Ovary (tissue), 9 donors: ENCODE data around the gene ECM1. TPM values are rescaled to one million over a fixed set of nuclear protein-coding genes. Genes with fewer than 3 reads are reported as not detected.

ENCODE experiments used
- DNase-seq, 5 donors: peaks; one replicate each; pipeline ENCODE4 v3.0.0-alpha.2; 2019 to 2020
- H3K27ac ChIP-seq, 2 donors: fragments of 200-600 bp; one replicate each; pipeline versions ENCODE4 v1.5.1 to v1.8.0; 2019 to 2022
- H3K27me3 ChIP-seq: fragments of 200-600 bp; one replicate; pipeline ENCODE4 v1.8.0; 2022
- H3K36me3 ChIP-seq: fragments of 200-600 bp; sonication (generic); one replicate; pipeline ENCODE4 v1.5.1; 2019
- H3K4me1 ChIP-seq: one replicate; pipeline ENCODE4 v1.8.1; 2013; ENCODE audit warnings: mild to moderate bottlenecking, moderate library complexity; ENCODE audit not compliant: insufficient read depth
- H3K4me3 ChIP-seq: fragments of 200-600 bp; sonication (generic); one replicate; pipeline ENCODE4 v1.5.1; 2017
- H3K9me3 ChIP-seq, 2 donors: fragments of 200-600 bp in 1 of 2; sonication (generic) in 1 of 2; one replicate each; pipeline versions ENCODE4 v1.5.1 to v1.8.1; 2013 to 2019; ENCODE audit warnings: mild to moderate bottlenecking in 1 of 2, moderate library complexity in 1 of 2
- EP300 ChIP-seq: sonication (generic); formaldehyde crosslinking; IDR thresholded peaks from one replicate; pipeline ENCODE4 v1.6.1; 2017; ENCODE audit warnings: antibody characterized with exemption
- POLR2A ChIP-seq: fragments of 450-650 bp; IDR thresholded peaks from one replicate; pipeline ENCODE4 v1.6.1; 2017; ENCODE audit warnings: antibody characterized with exemption, mild to moderate bottlenecking, moderate library complexity
- WGBS, 3 donors: extraction: QIAGEN DNeasy Blood & Tissue Kit in 1 of 3; methylation state at CpG; one replicate each; pipeline versions ENCODE4 v1.1.5 to v1.1.7; 2013 to 2017; 5-methylcytosine and 5-hydroxymethylcytosine counted together
- intact Hi-C, 4 donors: fragments of 100-400 bp; cut with DNase I; formaldehyde crosslinking; loops; one replicate each; pipeline versions ENCODE4 v1.11.0 to v1.15.1; 2022 to 2023
- polyA plus RNA-seq, 2 donors: library from polyadenylated mRNA; stranded (reverse); fragments of 200-250 nt in 1 of 2; fragments of 350-450 nt in 1 of 2; fragmentation: Illumina TruSeq in 1 of 2; extraction: RNeasy Lipid Tissue Mini Kit (QIAGEN cat#74804) in 1 of 2; gene quantifications; one replicate each; pipeline ENCODE4 v1.2.3, GENCODE V29; 2013 to 2014
- total RNA-seq, 7 donors: library from RNA; depleted of rRNA in 2 of 7; stranded (reverse); fragments of >200 nt in 2 of 7; fragmentation: NEBNext Ultra II Directional in 3 of 7; extraction: Animal tissue kit (Norgen Biotek cat#: 25700) in 3 of 7; gene quantifications; one replicate each; pipeline versions ENCODE4 v1.1.0 to v1.2.4, GENCODE V29; 2016 to 2023
- TF ChIP-seq, protein P1 (sequence below), 3 donors: fragments of 450-650 bp in 2 of 3; fragments of 200-600 bp in 1 of 3; IDR thresholded peaks; one replicate each; pipeline versions ENCODE4 v1.5.1 to v1.8.0; 2016 to 2022; ENCODE audit warnings: antibody characterized with exemption in 3 of 3, mild to moderate bottlenecking in 1 of 3
- donor health status: DM: no; HTN: no; CAD: no; lungs with moderate emphysema.
- donor health status: DM: no; HTN: no; CAD: no.
- donor health status: Bipolar disorder and iron deficiency.
- donor health status: DM: yes; HTN: yes; CAD: no.
- donor health status: DM: no; HTN: no; CAD: no.
- donor health status: DM: yes; HTN: yes; CAD: no.

ECM1 gene
- total and polyA plus RNA-seq, 9 donors = 1.8 to 16.7 (median 6.2) TPM

DNA sequence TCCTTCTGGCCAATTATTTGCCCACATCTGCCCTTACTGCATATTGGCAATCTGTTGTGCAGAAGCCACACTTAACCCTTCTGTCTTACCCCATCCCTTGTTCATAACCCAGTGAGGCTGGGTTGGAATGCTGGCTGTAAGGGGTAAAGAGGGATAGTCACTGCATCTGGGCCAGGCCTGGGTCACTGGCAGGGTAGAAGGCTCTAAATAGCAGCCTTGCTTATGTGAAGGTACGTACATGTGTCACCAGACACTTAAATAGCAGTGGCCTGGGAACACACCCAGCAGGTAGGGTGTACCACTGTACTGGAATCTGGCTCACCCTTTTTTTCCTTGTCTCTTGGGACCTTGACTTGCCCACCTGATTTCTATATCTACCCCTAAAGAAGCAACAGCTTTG lies 30.6 kb upstream of the ECM1 start:
- Histone ChIP-seq H3K36me3 (no peaks in the 10 kb centered on the region), H3K9me3 (no peaks in the 10 kb centered on the region), H3K27ac (no peak overlapping the region), H3K4me1 (peaks cover 19% of the 10 kb centered on the region), H3K27me3 (no peaks in the 10 kb centered on the region), H3K4me3 (no peak overlapping the region)
- TF ChIP-seq EP300 = no peak
- TF ChIP-seq POLR2A = no peak
- TF ChIP-seq, protein P1, sequence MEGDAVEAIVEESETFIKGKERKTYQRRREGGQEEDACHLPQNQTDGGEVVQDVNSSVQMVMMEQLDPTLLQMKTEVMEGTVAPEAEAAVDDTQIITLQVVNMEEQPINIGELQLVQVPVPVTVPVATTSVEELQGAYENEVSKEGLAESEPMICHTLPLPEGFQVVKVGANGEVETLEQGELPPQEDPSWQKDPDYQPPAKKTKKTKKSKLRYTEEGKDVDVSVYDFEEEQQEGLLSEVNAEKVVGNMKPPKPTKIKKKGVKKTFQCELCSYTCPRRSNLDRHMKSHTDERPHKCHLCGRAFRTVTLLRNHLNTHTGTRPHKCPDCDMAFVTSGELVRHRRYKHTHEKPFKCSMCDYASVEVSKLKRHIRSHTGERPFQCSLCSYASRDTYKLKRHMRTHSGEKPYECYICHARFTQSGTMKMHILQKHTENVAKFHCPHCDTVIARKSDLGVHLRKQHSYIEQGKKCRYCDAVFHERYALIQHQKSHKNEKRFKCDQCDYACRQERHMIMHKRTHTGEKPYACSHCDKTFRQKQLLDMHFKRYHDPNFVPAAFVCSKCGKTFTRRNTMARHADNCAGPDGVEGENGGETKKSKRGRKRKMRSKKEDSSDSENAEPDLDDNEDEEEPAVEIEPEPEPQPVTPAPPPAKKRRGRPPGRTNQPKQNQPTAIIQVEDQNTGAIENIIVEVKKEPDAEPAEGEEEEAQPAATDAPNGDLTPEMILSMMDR (IDR thresholded peaks at IDR 0.05) = no peak
- peak in 1 of 5 donors; percentile 15 for DNase-seq
- intact Hi-C loops = no loop called here
- WGBS, 3 donors = 82 to 95% (median 91%) methylated on average over 1 of the region's 1 CpG

DNA sequence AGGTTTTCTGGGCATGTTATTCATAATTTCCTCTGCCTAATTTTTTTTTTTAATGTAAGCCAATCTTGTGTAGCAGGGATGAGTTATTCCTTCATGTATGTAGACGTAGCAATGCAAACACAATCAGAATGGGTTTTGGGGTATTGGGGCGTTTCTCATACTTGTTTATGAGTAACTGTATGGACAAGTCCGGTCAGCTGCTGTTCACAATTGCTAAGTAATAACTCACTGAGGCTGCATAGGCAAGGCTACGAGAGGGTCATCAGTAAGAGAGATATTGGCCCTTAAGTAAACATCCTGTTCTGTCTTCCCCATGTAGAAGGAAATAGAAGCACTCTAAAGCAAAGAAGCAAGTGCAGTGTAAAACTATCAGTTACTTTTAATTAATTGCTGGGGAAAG lies 30.2 kb upstream of the ECM1 start:
- H3K4me1 ChIP-seq = peaks cover 16% of the 10 kb centered on the region
- no peak for DNase-seq
- no peaks in the 10 kb centered on the region for H3K9me3 ChIP-seq
- no peak overlapping the region for H3K4me3 ChIP-seq
- no peaks in the 10 kb centered on the region for H3K27me3 ChIP-seq
- 58 to 70% (median 58%) methylated on average over 4 of the region's 4 CpGs for WGBS, 3 donors
- intact Hi-C loops = no loop called here
- no peak overlapping the region for H3K27ac ChIP-seq
- TF ChIP-seq EP300 (no peak), POLR2A (no peak)
- TF ChIP-seq, protein P1 (IDR thresholded peaks at IDR 0.05) = no peak
- no peaks in the 10 kb centered on the region for H3K36me3 ChIP-seq

DNA sequence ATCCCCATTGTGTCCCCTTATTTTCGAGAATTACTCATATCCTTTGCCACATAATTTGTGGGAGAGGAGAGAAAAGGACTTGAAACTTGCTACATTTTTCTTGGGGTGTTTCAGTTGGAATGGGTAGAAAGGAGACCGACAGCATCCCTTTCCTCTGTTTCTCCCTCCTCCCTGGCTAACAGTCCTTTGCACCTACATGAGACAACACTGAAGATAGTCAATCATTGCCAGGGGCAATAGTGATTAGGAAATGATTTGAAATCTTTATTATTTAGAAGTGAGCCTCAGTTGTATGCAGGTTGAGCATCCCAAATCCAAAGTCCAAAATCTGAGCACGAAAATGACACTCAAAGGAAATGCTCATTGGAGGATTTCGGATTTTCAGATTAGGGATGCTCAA lies 28.5 kb upstream of the ECM1 start:
- Histone ChIP-seq H3K4me1 (peaks cover 12% of the 10 kb centered on the region), H3K36me3 (no peaks in the 10 kb centered on the region), H3K27me3 (no peaks in the 10 kb centered on the region), H3K9me3 (no peaks in the 10 kb centered on the region), H3K27ac (no peak overlapping the region), H3K4me3 (no peak overlapping the region)
- DNase-seq = no peak
- WGBS, 3 donors = 56 to 63% (median 59%) methylated on average over 4 of the region's 4 CpGs
- intact Hi-C loops = no loop called here
- TF ChIP-seq POLR2A (no peak), EP300 (no peak)
- TF ChIP-seq, protein P1 (IDR thresholded peaks at IDR 0.05) = no peak

DNA sequence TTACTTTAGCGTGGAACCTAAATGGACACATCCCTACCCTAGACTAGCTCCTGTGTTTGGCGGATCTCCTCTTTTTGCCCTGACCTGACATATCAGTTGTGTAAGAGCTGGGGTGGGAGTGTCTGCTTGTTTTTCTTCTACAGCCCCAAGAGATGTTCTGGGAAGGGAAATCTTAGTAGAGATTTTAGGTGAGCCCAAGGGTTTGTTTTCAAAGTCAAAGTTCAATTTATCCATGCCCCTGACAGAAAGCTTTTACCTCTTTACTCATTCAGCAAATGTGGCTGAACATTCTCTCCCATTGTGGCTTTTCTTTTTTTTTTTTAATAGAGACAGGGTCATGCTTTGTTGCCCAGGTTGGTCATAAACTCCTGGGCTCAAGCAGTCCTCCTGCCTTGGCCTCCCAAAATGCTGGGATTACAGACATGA lies 28.0 kb upstream of the ECM1 start:
- H3K4me3 ChIP-seq = no peak overlapping the region
- H3K27me3 ChIP-seq = no peaks in the 10 kb centered on the region
- no peak for DNase-seq
- no peaks in the 10 kb centered on the region for H3K36me3 ChIP-seq
- H3K27ac ChIP-seq = no peak overlapping the region
- peaks cover 9% of the 10 kb centered on the region for H3K4me1 ChIP-seq
- WGBS, 3 donors = 17 to 40% (median 29%) methylated on average over 2 of the region's 2 CpGs
- TF ChIP-seq EP300 = no peak
- TF ChIP-seq, protein P1 (IDR thresholded peaks at IDR 0.05) = no peak
- no peaks in the 10 kb centered on the region for H3K9me3 ChIP-seq
- intact Hi-C loops = no loop called here

DNA sequence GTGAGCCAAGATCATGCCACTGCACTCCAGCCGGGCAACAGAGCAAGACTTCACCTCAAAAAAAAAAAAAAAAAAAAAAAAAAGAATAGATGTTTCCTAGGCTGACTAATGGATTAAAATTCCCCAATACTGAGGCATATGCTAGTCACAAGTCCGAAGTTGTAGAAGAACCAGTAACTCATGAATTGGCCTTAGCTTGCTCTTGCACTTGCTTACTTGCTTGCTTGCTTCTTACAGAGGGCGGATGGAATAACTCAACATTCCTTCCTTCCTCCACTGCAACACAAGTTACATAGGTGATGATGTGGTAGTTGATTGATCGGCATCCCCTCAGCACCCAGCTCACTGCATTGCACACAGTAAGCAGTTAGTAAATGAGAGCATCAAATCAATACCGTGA lies 23.5 kb upstream of the ECM1 start:
- DNase-seq = no peak
- 76 to 87% (median 84%) methylated on average over 5 of the region's 5 CpGs for WGBS, 3 donors
- intact Hi-C loops = no loop called here

More for the DNA sequence above, 23.5 kb upstream of the ECM1 start:
- no peak for TF ChIP-seq POLR2A
- no peak for TF ChIP-seq EP300
- Histone ChIP-seq H3K36me3 (no peaks in the 10 kb centered on the region), H3K27ac (no peak overlapping the region), H3K4me3 (no peak overlapping the region), H3K4me1 (peaks cover 6% of the 10 kb centered on the region), H3K27me3 (no peaks in the 10 kb centered on the region), H3K9me3 (no peaks in the 10 kb centered on the region)
